ENCODE measurements around the gene NAT10. TPM values are rescaled to one million over a fixed set of nuclear protein-coding genes. Genes with fewer than 3 reads are reported as not detected.

Gene NAT10
- total RNA-seq, 4 donors from 2014 or later: 17.2 to 27.7 (median 19.4) TPM

DNA sequence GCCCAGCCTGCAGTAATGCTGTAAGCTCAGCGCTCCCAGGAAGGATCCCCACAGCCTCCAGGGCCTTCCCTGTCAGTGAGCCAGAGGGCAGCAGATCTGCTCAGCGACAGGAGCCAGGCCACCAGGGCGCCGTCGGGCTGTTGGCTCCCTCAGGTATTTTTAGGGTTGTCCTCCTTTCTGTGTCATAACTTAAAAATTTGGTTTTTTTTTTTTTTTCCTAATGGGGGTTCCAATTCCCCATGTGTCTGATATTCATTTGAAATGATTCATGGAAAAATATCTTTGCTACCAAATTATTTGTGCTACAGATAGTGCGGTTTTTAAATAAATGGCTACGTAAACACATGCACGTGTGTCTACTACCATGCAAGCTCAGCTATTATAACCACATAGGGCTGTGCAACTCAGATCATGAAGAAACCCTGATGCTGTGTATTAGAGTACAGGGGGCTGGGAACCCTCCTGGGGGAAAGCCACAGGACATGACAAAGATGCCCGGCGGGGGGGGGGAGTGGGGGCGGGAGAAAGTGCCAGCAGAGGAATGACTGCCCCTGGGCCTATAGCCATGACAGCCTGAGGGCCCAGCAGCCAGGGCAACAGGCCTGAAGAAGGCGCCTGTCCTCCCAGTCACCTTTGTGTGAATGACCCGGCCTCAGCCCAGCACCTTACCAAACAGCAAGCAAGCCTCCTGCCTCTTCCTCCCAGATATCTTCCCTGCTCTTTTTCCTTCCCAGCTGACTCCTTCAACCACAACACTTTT lies 89.3 kb downstream of the NAT10 start:
- Histone ChIP-seq H3K36me3 (no peaks in the 10 kb centered on the region), H3K9me3 (no peaks in the 10 kb centered on the region), H3K4me3 (no peak overlapping the region), H3K4me1 (peaks cover 6 to 11% of the 10 kb centered on the region in 2 donors), H3K27ac (no peak overlapping the region), H3K27me3 (no peaks in the 10 kb centered on the region)
- DNase-seq: no peak
- intact Hi-C loops (cut with DNase I; ENCODE audit: low total_unique reads): no loop called here
- no peak for ATAC-seq
- in situ Hi-C loops (cut with MboI; ENCODE audit: low sequenced_read_pairs in 4 of 4): loop anchor here in 2 of 4 donors (25.0 kb wide), 1 partner anchor 293 kb away; no protein-coding TSS in a partner anchor
- TF ChIP-seq POLR2A (IDR thresholded peaks at IDR 0.05): no peak
- TF ChIP-seq, protein P1, sequence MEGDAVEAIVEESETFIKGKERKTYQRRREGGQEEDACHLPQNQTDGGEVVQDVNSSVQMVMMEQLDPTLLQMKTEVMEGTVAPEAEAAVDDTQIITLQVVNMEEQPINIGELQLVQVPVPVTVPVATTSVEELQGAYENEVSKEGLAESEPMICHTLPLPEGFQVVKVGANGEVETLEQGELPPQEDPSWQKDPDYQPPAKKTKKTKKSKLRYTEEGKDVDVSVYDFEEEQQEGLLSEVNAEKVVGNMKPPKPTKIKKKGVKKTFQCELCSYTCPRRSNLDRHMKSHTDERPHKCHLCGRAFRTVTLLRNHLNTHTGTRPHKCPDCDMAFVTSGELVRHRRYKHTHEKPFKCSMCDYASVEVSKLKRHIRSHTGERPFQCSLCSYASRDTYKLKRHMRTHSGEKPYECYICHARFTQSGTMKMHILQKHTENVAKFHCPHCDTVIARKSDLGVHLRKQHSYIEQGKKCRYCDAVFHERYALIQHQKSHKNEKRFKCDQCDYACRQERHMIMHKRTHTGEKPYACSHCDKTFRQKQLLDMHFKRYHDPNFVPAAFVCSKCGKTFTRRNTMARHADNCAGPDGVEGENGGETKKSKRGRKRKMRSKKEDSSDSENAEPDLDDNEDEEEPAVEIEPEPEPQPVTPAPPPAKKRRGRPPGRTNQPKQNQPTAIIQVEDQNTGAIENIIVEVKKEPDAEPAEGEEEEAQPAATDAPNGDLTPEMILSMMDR (IDR thresholded peaks at IDR 0.05 in 4 of 5, conservative IDR thresholded peaks at IDR 0.05 in 1 of 5): no peak

Other genes starting within 250 kb of the NAT10 start
- gene LMO2, start 213.6 kb upstream of the NAT10 start, total RNA-seq: 10 to 100 TPM in 3 of 4 donors, 1 to 10 TPM in 1; 5.3 to 41.9 (median 19.2) TPM
- 10 to 100 TPM; 70.9 to 82.2 (median 79.4) TPM for gene CAPRIN1, start 53.9 kb upstream of the NAT10 start, total RNA-seq

Measured in gastrocnemius medialis (tissue), 4 donors.